ENCODE results near the gene TBC1D7.

TBC1D7 gene

DNA sequence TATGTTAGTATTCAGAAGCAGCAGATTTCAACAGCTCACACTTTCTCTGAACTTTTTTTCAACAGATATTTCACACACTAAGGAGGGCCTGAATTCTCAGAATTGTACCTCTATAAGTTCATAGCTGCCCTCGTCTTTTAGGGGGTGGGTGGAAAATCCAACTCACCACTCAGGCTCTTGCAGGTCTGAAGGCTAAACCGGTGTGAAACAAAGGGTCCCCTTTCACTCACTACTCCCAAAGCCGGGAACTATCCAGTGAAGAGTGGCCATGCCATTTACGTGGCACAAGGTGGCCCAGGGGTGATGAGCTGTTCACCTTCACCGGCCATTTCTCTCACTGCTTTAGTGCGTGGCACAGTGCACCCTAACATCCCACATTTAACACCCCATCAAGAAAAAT lies 24.2 kb downstream of the TBC1D7 start:
- DNase-seq: no peak
- Histone ChIP-seq H3K4me1 (ENCODE audit: control insufficient read depth, insufficient read depth, low read length, poor library complexity, severe bottlenecking) (no peaks in the 10 kb centered on the region), H3K27me3 (replicated peaks; ENCODE audit: control insufficient read depth, insufficient read depth, low read length, poor library complexity, severe bottlenecking) (no peaks in the 10 kb centered on the region), H3K27ac (ENCODE audit: insufficient read depth, low read length, poor library complexity, severe bottlenecking) (no peak overlapping the region), H3K4me3 (ENCODE audit: insufficient read depth, low read depth, low read length, poor library complexity, severe bottlenecking) (no peak overlapping the region), H3K36me3 (ENCODE audit: control insufficient read depth, insufficient read depth, low read length) (peaks cover 42% of the 10 kb centered on the region), H3K9me3 (ENCODE audit: control insufficient read depth, low read length) (no peaks in the 10 kb centered on the region)

GRCh38 chr6:13303668-13304017 lies 24.7 kb downstream of the TBC1D7 start:
- H3K4me1 ChIP-seq (ENCODE audit: control insufficient read depth, insufficient read depth, low read length, poor library complexity, severe bottlenecking): no peaks in the 10 kb centered on the region
- H3K4me3 ChIP-seq (ENCODE audit: insufficient read depth, low read depth, low read length, poor library complexity, severe bottlenecking): no peak overlapping the region
- no peaks in the 10 kb centered on the region for H3K9me3 ChIP-seq (ENCODE audit: control insufficient read depth, low read length)
- H3K27me3 ChIP-seq (replicated peaks; ENCODE audit: control insufficient read depth, insufficient read depth, low read length, poor library complexity, severe bottlenecking): no peaks in the 10 kb centered on the region
- DNase-seq: no peak
- no peak overlapping the region for H3K27ac ChIP-seq (ENCODE audit: insufficient read depth, low read length, poor library complexity, severe bottlenecking)
- peaks cover 42% of the 10 kb centered on the region for H3K36me3 ChIP-seq (ENCODE audit: control insufficient read depth, insufficient read depth, low read length)

GRCh38 chr6:13302751-13303667 lies 25.3 kb downstream of the TBC1D7 start:
- Histone ChIP-seq H3K4me3 (ENCODE audit: insufficient read depth, low read depth, low read length, poor library complexity, severe bottlenecking) (no peak overlapping the region), H3K4me1 (ENCODE audit: control insufficient read depth, insufficient read depth, low read length, poor library complexity, severe bottlenecking) (no peaks in the 10 kb centered on the region), H3K27ac (ENCODE audit: insufficient read depth, low read length, poor library complexity, severe bottlenecking) (no peak overlapping the region), H3K27me3 (replicated peaks; ENCODE audit: control insufficient read depth, insufficient read depth, low read length, poor library complexity, severe bottlenecking) (no peaks in the 10 kb centered on the region), H3K9me3 (ENCODE audit: control insufficient read depth, low read length) (no peaks in the 10 kb centered on the region), H3K36me3 (ENCODE audit: control insufficient read depth, insufficient read depth, low read length) (peaks cover 42% of the 10 kb centered on the region)
- peak; percentile 3 to 12 (median 7) for DNase-seq

DNA sequence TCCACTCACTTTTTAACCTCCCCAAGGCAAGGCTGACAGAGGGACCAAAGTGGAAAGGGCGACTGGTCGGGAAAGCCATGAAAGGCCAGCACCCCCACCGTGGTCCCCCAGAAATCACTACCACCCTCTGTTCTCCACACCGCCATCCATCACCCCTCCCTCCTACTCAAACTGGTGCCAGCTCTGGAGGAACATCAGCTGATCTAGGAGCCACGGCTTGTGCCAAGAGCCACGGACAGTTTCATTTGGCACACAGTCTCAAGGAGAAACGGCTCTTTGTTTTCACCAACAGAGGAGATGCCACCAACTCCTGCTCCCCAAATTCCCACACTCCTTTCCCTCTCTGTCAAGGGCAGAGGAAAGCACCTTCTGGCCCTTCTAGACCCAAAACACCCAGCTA lies 26.0 kb downstream of the TBC1D7 start:
- DNase-seq: no peak
- Histone ChIP-seq H3K27me3 (replicated peaks; ENCODE audit: control insufficient read depth, insufficient read depth, low read length, poor library complexity, severe bottlenecking) (no peaks in the 10 kb centered on the region), H3K36me3 (ENCODE audit: control insufficient read depth, insufficient read depth, low read length) (peaks cover 40% of the 10 kb centered on the region), H3K27ac (ENCODE audit: insufficient read depth, low read length, poor library complexity, severe bottlenecking) (no peak overlapping the region), H3K4me3 (ENCODE audit: insufficient read depth, low read depth, low read length, poor library complexity, severe bottlenecking) (no peak overlapping the region), H3K9me3 (ENCODE audit: control insufficient read depth, low read length) (no peaks in the 10 kb centered on the region), H3K4me1 (ENCODE audit: control insufficient read depth, insufficient read depth, low read length, poor library complexity, severe bottlenecking) (no peaks in the 10 kb centered on the region)

- Histone ChIP-seq H3K4me1 (ENCODE audit: control insufficient read depth, insufficient read depth, low read length, poor library complexity, severe bottlenecking) (no peaks in the 10 kb centered on the region), H3K9me3 (ENCODE audit: control insufficient read depth, low read length) (no peaks in the 10 kb centered on the region), H3K27me3 (replicated peaks; ENCODE audit: control insufficient read depth, insufficient read depth, low read length, poor library complexity, severe bottlenecking) (no peaks in the 10 kb centered on the region), H3K4me3 (ENCODE audit: insufficient read depth, low read depth, low read length, poor library complexity, severe bottlenecking) (no peak overlapping the region), H3K36me3 (ENCODE audit: control insufficient read depth, insufficient read depth, low read length) (peaks cover 36% of the 10 kb centered on the region), H3K27ac (ENCODE audit: insufficient read depth, low read length, poor library complexity, severe bottlenecking) (no peak overlapping the region)
- no peak for DNase-seq
Observed at GRCh38 chr6:13300643-13301590, 27.4 kb downstream of the TBC1D7 start.

DNA sequence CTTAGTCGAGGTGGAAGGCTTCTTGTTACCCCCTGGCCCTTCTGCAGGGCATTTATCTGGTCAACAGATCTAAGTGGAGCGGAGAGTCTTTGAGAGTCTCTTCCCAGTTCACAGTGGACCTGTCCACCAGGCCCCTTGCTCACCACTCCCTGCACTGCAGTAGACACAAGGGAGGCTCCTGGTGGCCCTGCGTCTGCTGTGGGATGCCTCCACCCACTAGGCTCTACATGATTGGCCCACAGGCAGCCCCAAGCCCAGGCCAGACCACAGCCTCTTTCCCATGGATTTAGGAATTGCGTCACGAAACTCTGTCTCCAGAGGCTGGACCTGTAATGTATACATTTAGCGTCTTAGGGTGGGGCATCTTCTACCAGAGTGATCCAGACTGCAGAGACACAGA lies 28.4 kb downstream of the TBC1D7 start:
- H3K36me3 ChIP-seq (ENCODE audit: control insufficient read depth, insufficient read depth, low read length): peaks cover 36% of the 10 kb centered on the region
- H3K27ac ChIP-seq (ENCODE audit: insufficient read depth, low read length, poor library complexity, severe bottlenecking): no peak overlapping the region
- H3K4me1 ChIP-seq (ENCODE audit: control insufficient read depth, insufficient read depth, low read length, poor library complexity, severe bottlenecking): no peaks in the 10 kb centered on the region
- no peak overlapping the region for H3K4me3 ChIP-seq (ENCODE audit: insufficient read depth, low read depth, low read length, poor library complexity, severe bottlenecking)
- DNase-seq: no peak
- H3K9me3 ChIP-seq (ENCODE audit: control insufficient read depth, low read length): no peaks in the 10 kb centered on the region
- H3K27me3 ChIP-seq (replicated peaks; ENCODE audit: control insufficient read depth, insufficient read depth, low read length, poor library complexity, severe bottlenecking): no peaks in the 10 kb centered on the region

DNA sequence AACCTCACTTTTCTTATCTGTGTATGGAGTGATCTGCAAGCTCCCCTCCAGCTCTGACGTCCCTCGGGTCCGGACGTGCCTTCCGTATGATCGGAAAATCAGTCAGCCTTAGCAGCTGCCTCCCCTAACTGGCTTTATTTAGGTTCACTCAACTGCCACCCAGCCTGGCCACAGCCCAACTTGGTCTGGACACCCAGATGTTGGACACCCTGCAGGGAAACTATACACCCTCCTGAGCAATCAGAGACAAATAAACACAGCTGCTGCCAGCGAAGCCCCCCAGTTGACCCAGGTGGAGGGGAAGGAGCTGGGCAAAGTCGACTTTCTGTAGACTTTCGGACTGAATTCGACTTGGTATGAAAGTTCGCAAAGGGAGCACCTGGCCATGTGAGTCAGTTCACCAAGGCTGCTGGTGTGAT lies 28.9 kb downstream of the TBC1D7 start:
- Histone ChIP-seq H3K4me3 (ENCODE audit: insufficient read depth, low read depth, low read length, poor library complexity, severe bottlenecking) (no peak overlapping the region), H3K27ac (ENCODE audit: insufficient read depth, low read length, poor library complexity, severe bottlenecking) (no peak overlapping the region), H3K9me3 (ENCODE audit: control insufficient read depth, low read length) (no peaks in the 10 kb centered on the region), H3K27me3 (replicated peaks; ENCODE audit: control insufficient read depth, insufficient read depth, low read length, poor library complexity, severe bottlenecking) (no peaks in the 10 kb centered on the region), H3K4me1 (ENCODE audit: control insufficient read depth, insufficient read depth, low read length, poor library complexity, severe bottlenecking) (no peaks in the 10 kb centered on the region), H3K36me3 (ENCODE audit: control insufficient read depth, insufficient read depth, low read length) (peaks cover 36% of the 10 kb centered on the region)
- no peak for DNase-seq

DNA sequence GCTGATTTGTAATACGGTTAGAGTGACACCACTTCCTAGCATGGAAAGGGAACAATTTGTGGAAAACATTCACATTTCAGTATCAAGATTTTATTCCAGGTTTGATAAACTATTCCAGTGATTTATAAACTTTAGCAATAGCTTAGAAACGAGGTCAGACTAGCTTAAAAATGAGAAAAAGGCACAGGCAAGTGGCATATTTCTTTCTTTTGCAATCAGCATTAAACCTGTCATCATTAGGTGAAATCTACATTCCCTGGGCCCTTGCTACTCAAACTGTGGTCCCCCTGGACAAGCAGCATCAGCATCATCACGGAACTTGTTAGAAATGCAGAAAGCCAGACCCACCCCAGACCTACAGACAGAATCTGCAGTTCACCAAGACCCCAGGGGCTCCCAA lies 29.9 kb downstream of the TBC1D7 start:
- peaks cover 32% of the 10 kb centered on the region for H3K36me3 ChIP-seq (ENCODE audit: control insufficient read depth, insufficient read depth, low read length)
- no peak overlapping the region for H3K27ac ChIP-seq (ENCODE audit: insufficient read depth, low read length, poor library complexity, severe bottlenecking)
- no peaks in the 10 kb centered on the region for H3K27me3 ChIP-seq (replicated peaks; ENCODE audit: control insufficient read depth, insufficient read depth, low read length, poor library complexity, severe bottlenecking)
- H3K4me1 ChIP-seq (ENCODE audit: control insufficient read depth, insufficient read depth, low read length, poor library complexity, severe bottlenecking): no peaks in the 10 kb centered on the region
- no peak overlapping the region for H3K4me3 ChIP-seq (ENCODE audit: insufficient read depth, low read depth, low read length, poor library complexity, severe bottlenecking)
- DNase-seq: no peak
- H3K9me3 ChIP-seq (ENCODE audit: control insufficient read depth, low read length): no peaks in the 10 kb centered on the region

GRCh38 chr6:13297391-13297790 lies 30.9 kb downstream of the TBC1D7 start:
- DNase-seq: no peak
- Histone ChIP-seq H3K9me3 (ENCODE audit: control insufficient read depth, low read length) (no peaks in the 10 kb centered on the region), H3K4me3 (ENCODE audit: insufficient read depth, low read depth, low read length, poor library complexity, severe bottlenecking) (no peak overlapping the region), H3K4me1 (ENCODE audit: control insufficient read depth, insufficient read depth, low read length, poor library complexity, severe bottlenecking) (no peaks in the 10 kb centered on the region), H3K36me3 (ENCODE audit: control insufficient read depth, insufficient read depth, low read length) (peaks cover 41% of the 10 kb centered on the region), H3K27me3 (replicated peaks; ENCODE audit: control insufficient read depth, insufficient read depth, low read length, poor library complexity, severe bottlenecking) (no peaks in the 10 kb centered on the region), H3K27ac (ENCODE audit: insufficient read depth, low read length, poor library complexity, severe bottlenecking) (no peak overlapping the region)

DNA sequence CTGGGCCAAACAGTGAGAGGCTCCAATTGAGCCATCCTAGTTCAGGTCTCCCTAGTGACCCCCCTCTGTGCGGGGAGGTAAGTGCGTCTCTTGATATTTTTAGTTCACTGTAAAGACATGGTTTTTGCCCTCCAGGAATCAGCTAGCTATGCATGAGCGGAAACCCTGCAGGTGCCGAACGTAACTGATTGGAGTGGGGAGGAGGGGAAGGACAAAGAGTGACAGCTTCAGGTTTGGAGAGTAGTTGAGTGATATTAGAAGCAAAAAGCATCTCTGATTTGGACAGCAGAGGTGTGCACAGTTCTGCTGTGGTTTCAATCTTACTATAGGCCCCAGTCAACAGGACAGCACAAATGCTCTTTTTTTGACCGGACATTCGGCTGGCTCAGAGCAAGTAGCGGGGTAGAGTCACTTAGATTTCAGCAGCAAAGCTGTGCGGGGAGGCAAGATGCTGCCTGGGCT lies 31.8 kb downstream of the TBC1D7 start:
- peaks cover 43% of the 10 kb centered on the region for H3K36me3 ChIP-seq (ENCODE audit: control insufficient read depth, insufficient read depth, low read length)
- no peak overlapping the region for H3K4me3 ChIP-seq (ENCODE audit: insufficient read depth, low read depth, low read length, poor library complexity, severe bottlenecking)
- H3K27me3 ChIP-seq (replicated peaks; ENCODE audit: control insufficient read depth, insufficient read depth, low read length, poor library complexity, severe bottlenecking): no peaks in the 10 kb centered on the region
- H3K9me3 ChIP-seq (ENCODE audit: control insufficient read depth, low read length): no peaks in the 10 kb centered on the region
- H3K27ac ChIP-seq (ENCODE audit: insufficient read depth, low read length, poor library complexity, severe bottlenecking): no peak overlapping the region
- no peaks in the 10 kb centered on the region for H3K4me1 ChIP-seq (ENCODE audit: control insufficient read depth, insufficient read depth, low read length, poor library complexity, severe bottlenecking)
- DNase-seq: no peak
